Neural cell (in vitro differentiated cells): ENCODE data around the gene PDE2A. TPM values are rescaled to one million over a fixed set of nuclear protein-coding genes. Genes with fewer than 3 reads are reported as not detected.

Source experiments
- H2AFZ ChIP-seq: fragments of 200-600, 300-800 bp; sonication (generic), shearing (Covaris generic); 2 replicates; pipeline ENCODE4 v1.6.0; 2014; ENCODE audit warnings: low read depth, mild to moderate bottlenecking, antibody characterized with exemption, low read length, moderate library complexity
- H3F3A ChIP-seq: fragments of 200-600 bp; shearing (Covaris generic); 2 replicates; pipeline ENCODE4 v1.6.1; 2016; ENCODE audit warnings: mild to moderate bottlenecking, moderate library complexity, mixed read lengths, antibody characterized with exemption, low read length; ENCODE audit not compliant: insufficient read depth, poor library complexity, severe bottlenecking
- H3K27ac ChIP-seq: fragments of 200-600, 300-800 bp; sonication (generic), shearing (Covaris generic); 2 replicates; pipeline ENCODE4 v1.5.1; 2014; ENCODE audit warnings: mild to moderate bottlenecking, low read length, moderate library complexity
- H3K27me3 ChIP-seq: fragments of 300-800, 200-600 bp; sonication (generic), shearing (Covaris generic); 2 replicates; pipeline ENCODE4 v1.6.0; 2014; ENCODE audit warnings: mild to moderate bottlenecking, low read depth, low read length, moderate library complexity; ENCODE audit not compliant: insufficient read depth
- H3K36me3 ChIP-seq: fragments of 300-800, 200-600 bp; sonication (generic), shearing (Covaris generic); 2 replicates; pipeline ENCODE4 v1.5.1; 2014; ENCODE audit warnings: mild to moderate bottlenecking, antibody characterized with exemption, low read length, moderate library complexity; ENCODE audit not compliant: insufficient read depth
- H3K4me2 ChIP-seq: fragments of 300-800, 200-600 bp; sonication (generic), shearing (Covaris generic); 2 replicates; pipeline ENCODE4 v1.6.0; 2014; ENCODE audit warnings: mild to moderate bottlenecking, low read length
- H3K4me3 ChIP-seq: fragments of 300-800, 200-600 bp; sonication (generic), shearing (Covaris generic); 2 replicates; pipeline ENCODE4 v1.5.1; 2014; ENCODE audit warnings: mild to moderate bottlenecking, low read length, moderate library complexity
- H3K79me2 ChIP-seq: fragments of 200-600 bp; shearing (Covaris generic); replicated peaks from 2 replicates; pipeline ENCODE4 v1.6.0; 2014; ENCODE audit warnings: mild to moderate bottlenecking, low read length, moderate library complexity; ENCODE audit not compliant: insufficient read depth
- H3K9ac ChIP-seq: fragments of 300-800, 200-600 bp; sonication (generic), shearing (Covaris generic); 2 replicates; pipeline ENCODE4 v1.6.1; 2016; ENCODE audit warnings: mild to moderate bottlenecking, low read length, mixed read lengths
- H3K9me2 ChIP-seq: fragments of 200-600 bp; shearing (Covaris generic); 2 replicates; pipeline ENCODE4 v1.6.1; 2016; ENCODE audit warnings: mild to moderate bottlenecking, low read length, mixed read lengths; ENCODE audit not compliant: insufficient read depth
- H3K9me3 ChIP-seq: fragments of 200-600, 300-800 bp; sonication (generic), shearing (Covaris generic); 2 replicates; pipeline ENCODE4 v1.6.1; 2016; ENCODE audit warnings: mild to moderate bottlenecking, mixed run types, low read length, moderate library complexity, mixed read lengths
- H4K20me1 ChIP-seq: fragments of 200-600 bp; shearing (Covaris generic); 2 replicates; pipeline ENCODE4 v1.6.1; 2016; ENCODE audit warnings: mild to moderate bottlenecking, mixed run types; ENCODE audit not compliant: insufficient read depth
- EP300 ChIP-seq: fragments of 450-650 bp; conservative IDR thresholded peaks from 2 replicates; pipeline ENCODE4 v1.6.1; 2014; ENCODE audit warnings: antibody characterized with exemption, mild to moderate bottlenecking, moderate library complexity; ENCODE audit not compliant: poor library complexity, severe bottlenecking
- EZH2 ChIP-seq: fragments of 200-600, 300-800 bp; shearing (Covaris generic), sonication (generic); IDR thresholded peaks from 2 replicates; pipeline ENCODE4 v1.6.1; 2014; ENCODE audit warnings: antibody characterized with exemption, low read length, borderline replicate concordance, mild to moderate bottlenecking; ENCODE audit not compliant: insufficient read depth, poor library complexity, severe bottlenecking
- MXI1 ChIP-seq: fragments of 450-650 bp; conservative IDR thresholded peaks from 2 replicates; pipeline ENCODE4 v1.6.1; 2014; ENCODE audit warnings: antibody characterized with exemption, mild to moderate bottlenecking; ENCODE audit not compliant: poor library complexity, severe bottlenecking
- POLR2AphosphoS5 ChIP-seq: IDR thresholded peaks from 2 replicates; pipeline ENCODE4 v1.6.1; 2012
- RAD21 ChIP-seq: fragments of 450-650 bp; conservative IDR thresholded peaks from 2 replicates; pipeline ENCODE4 v1.6.1; 2014; ENCODE audit warnings: antibody characterized with exemption, mild to moderate bottlenecking, moderate library complexity
- SMC3 ChIP-seq: fragments of 450-650 bp; conservative IDR thresholded peaks from 2 replicates; pipeline ENCODE4 v1.6.1; 2014; ENCODE audit warnings: antibody characterized with exemption, mild to moderate bottlenecking, moderate library complexity; ENCODE audit not compliant: poor library complexity
- TAF1 ChIP-seq: IDR thresholded peaks from 2 replicates; pipeline ENCODE4 v1.6.1; 2012; ENCODE audit warnings: low read depth
- polyA plus RNA-seq: library from polyadenylated mRNA; depleted of rRNA; stranded (reverse); fragments of >200 nt; gene quantifications from 2 replicates; pipeline ENCODE4 v1.2.3, GENCODE V29; 2014
- TF ChIP-seq, protein P1 (sequence below): fragments of 450-650 bp; IDR thresholded peaks from 2 replicates; pipeline ENCODE4 v1.5.1; 2014; ENCODE audit warnings: antibody characterized with exemption, mild to moderate bottlenecking, moderate library complexity; ENCODE audit not compliant: poor library complexity, severe bottlenecking
- TF ChIP-seq, protein P2 (sequence below): IDR thresholded peaks from 2 replicates; pipeline ENCODE4 v1.6.1; 2012; ENCODE audit warnings: borderline replicate concordance

Gene PDE2A
- polyA plus RNA-seq, 1 donor from 2014 or later, result 11.6 TPM

DNA sequence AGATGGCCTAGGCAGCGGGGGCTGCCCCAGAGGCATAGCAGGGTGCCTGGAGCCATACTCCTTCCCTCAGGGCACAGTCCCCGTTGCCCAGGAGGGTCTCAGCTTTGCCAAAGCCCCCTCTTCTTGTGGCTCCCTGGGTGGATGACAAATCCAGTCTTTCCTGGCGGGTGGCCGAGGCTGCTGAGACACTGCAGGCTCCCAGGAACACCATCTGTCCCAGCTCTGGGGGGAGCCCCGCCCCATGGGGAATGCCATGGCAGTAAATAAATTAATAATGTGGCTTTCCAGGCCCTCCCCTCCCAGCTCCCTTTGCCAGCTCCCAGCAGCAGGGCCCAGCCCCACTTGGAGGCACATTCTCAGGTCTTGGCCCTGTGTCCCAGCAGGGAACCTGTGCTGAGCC lies 45.0 kb downstream of the PDE2A start:
- Histone ChIP-seq H2AFZ (no peak overlapping the region), H3K9me2 (no peaks in the 10 kb centered on the region), H3K27ac (no peak overlapping the region), H3K9ac (no peak overlapping the region), H3K4me3 (no peak overlapping the region), H3K36me3 (no peaks in the 10 kb centered on the region), H3K27me3 (no peaks in the 10 kb centered on the region), H3K4me2 (no peak overlapping the region), H3K9me3 (no peaks in the 10 kb centered on the region), H3F3A (no peaks in the 10 kb centered on the region), H4K20me1 (no peaks in the 10 kb centered on the region), H3K79me2 (no peaks in the 10 kb centered on the region)
- TF ChIP-seq RAD21, result no peak
- TF ChIP-seq, protein P1, sequence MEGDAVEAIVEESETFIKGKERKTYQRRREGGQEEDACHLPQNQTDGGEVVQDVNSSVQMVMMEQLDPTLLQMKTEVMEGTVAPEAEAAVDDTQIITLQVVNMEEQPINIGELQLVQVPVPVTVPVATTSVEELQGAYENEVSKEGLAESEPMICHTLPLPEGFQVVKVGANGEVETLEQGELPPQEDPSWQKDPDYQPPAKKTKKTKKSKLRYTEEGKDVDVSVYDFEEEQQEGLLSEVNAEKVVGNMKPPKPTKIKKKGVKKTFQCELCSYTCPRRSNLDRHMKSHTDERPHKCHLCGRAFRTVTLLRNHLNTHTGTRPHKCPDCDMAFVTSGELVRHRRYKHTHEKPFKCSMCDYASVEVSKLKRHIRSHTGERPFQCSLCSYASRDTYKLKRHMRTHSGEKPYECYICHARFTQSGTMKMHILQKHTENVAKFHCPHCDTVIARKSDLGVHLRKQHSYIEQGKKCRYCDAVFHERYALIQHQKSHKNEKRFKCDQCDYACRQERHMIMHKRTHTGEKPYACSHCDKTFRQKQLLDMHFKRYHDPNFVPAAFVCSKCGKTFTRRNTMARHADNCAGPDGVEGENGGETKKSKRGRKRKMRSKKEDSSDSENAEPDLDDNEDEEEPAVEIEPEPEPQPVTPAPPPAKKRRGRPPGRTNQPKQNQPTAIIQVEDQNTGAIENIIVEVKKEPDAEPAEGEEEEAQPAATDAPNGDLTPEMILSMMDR, result no peak
- TF ChIP-seq MXI1, result no peak
- TF ChIP-seq EP300, result no peak
- TF ChIP-seq, protein P2, sequence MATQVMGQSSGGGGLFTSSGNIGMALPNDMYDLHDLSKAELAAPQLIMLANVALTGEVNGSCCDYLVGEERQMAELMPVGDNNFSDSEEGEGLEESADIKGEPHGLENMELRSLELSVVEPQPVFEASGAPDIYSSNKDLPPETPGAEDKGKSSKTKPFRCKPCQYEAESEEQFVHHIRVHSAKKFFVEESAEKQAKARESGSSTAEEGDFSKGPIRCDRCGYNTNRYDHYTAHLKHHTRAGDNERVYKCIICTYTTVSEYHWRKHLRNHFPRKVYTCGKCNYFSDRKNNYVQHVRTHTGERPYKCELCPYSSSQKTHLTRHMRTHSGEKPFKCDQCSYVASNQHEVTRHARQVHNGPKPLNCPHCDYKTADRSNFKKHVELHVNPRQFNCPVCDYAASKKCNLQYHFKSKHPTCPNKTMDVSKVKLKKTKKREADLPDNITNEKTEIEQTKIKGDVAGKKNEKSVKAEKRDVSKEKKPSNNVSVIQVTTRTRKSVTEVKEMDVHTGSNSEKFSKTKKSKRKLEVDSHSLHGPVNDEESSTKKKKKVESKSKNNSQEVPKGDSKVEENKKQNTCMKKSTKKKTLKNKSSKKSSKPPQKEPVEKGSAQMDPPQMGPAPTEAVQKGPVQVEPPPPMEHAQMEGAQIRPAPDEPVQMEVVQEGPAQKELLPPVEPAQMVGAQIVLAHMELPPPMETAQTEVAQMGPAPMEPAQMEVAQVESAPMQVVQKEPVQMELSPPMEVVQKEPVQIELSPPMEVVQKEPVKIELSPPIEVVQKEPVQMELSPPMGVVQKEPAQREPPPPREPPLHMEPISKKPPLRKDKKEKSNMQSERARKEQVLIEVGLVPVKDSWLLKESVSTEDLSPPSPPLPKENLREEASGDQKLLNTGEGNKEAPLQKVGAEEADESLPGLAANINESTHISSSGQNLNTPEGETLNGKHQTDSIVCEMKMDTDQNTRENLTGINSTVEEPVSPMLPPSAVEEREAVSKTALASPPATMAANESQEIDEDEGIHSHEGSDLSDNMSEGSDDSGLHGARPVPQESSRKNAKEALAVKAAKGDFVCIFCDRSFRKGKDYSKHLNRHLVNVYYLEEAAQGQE, result no peak
- TF ChIP-seq POLR2AphosphoS5, result no peak
- no peak for TF ChIP-seq TAF1
- TF ChIP-seq EZH2, result no peak
- no peak for TF ChIP-seq SMC3

DNA sequence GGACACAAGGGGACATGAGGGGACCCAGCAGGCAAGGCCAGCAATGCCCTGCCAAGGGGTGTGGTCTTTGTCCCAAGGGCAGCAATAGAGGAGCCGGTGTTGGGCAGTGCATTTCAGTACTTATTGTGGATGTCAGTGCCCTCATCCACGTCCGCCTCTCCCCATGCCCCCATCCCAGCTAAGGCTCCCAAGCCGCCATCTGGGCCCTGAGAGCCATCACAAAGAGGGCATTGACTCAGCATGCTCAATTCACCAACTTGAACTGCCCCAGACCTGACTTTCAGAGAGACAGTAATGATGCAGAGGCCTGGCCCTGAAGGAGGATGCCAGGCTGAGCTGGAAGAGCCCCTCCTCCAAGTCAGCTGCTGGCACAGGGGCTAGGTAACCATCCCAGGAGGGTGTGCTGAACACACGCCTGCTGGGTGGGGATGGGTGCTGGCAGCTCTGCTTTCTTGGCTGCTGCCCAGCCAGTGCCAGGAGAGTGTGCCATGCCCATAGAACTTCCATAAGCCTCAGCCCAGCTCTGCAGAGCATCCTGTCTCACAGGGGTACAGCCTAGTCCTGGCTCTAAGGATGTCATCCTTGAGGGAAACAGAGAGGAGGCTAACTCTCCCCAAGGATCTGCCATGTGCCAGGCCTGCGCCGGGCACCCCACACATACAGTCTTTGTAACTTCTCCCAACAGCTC lies 46.5 kb downstream of the PDE2A start:
- Histone ChIP-seq H3K9me2 (no peaks in the 10 kb centered on the region), H3K4me3 (no peak overlapping the region), H3K79me2 (no peaks in the 10 kb centered on the region), H3K36me3 (no peaks in the 10 kb centered on the region), H3K4me2 (no peak overlapping the region), H3K27ac (no peak overlapping the region), H3F3A (no peaks in the 10 kb centered on the region), H2AFZ (no peak overlapping the region), H3K9me3 (no peaks in the 10 kb centered on the region), H3K27me3 (no peaks in the 10 kb centered on the region), H4K20me1 (no peaks in the 10 kb centered on the region), H3K9ac (no peak overlapping the region)
- TF ChIP-seq EP300 (no peak), SMC3 (no peak), POLR2AphosphoS5 (no peak), RAD21 (no peak), EZH2 (no peak), MXI1 (no peak), TAF1 (no peak)
- TF ChIP-seq, protein P1, result no peak
- TF ChIP-seq, protein P2, result no peak
